IPS-NIHi7 (cell line): Measurements from ENCODE around the gene CLDN24.

Experiments
- DNase-seq: peaks from one replicate; pipeline ENCODE4 v3.0.0; 2012; ENCODE audit warnings: mixed read lengths; ENCODE audit errors: extremely low spot score

CLDN24 gene

GRCh38 chr4:183321079-183321478, 1.1 kb downstream of the CLDN24 start:
- no peak for DNase-seq

- no peak for DNase-seq
Measured at GRCh38 chr4:183320211-183321059, 1.8 kb downstream of the CLDN24 start, which contains the start of gene CLDN22. Gene CLDN22 (minus strand): TSS chr4:183320276. CDS start chr4:183320218, 58 bp downstream.

DNA sequence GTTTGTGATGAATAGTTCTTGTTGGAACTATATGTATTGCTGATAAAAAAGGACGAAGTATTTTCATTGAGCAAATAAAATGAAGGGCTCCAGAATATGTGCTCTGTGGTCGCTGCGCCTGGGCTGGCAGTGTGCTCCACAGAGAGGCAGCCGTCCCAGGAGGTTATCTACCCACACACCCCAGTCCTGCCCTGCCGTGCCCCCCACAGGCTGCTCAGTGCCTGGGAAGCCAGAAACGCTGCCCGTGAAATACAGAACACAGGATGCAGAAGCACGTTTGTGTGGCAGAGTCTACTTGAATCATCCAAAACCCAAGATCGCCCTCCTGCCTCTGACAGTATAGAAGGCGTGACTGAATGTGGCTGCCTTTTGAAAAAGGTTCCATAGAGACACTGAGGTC, 3.6 kb downstream of the CLDN24 start:
- DNase-seq, result no peak

- DNase-seq, result no peak
Measured at GRCh38 chr4:183314806-183315205, 7.4 kb downstream of the CLDN24 start.

GRCh38 chr4:183314336-183314735, 7.9 kb downstream of the CLDN24 start:
- no peak for DNase-seq

- no peak for DNase-seq
Measured at GRCh38 chr4:183312841-183313240, 9.4 kb downstream of the CLDN24 start.

DNA sequence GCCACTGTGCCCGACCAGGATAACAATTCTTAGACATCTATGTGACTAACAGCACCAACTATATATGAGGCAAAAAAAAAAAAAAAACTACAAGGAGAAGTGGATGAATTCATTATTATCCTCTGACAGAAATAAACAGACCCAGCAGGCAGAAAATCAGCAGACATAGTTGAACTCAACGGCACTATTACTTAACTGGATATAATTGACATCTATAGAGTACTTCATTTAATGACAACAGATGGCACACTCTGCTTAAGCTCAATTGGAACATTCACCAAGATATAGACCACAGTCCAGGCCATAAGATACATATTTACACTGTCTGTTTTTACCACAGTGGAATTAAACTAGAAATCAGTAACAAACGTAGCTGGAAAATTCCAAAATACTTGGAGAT, 15.4 kb downstream of the CLDN24 start:
- DNase-seq, result no peak

- DNase-seq, result no peak
Measured at GRCh38 chr4:183304538-183304937, 17.7 kb downstream of the CLDN24 start.

- no peak for DNase-seq
Measured at GRCh38 chr4:183304067-183304466, 18.2 kb downstream of the CLDN24 start.

- no peak for DNase-seq
Measured at GRCh38 chr4:183303301-183303700, 18.9 kb downstream of the CLDN24 start.

- DNase-seq, result no peak
Measured at GRCh38 chr4:183300655-183301054, 21.6 kb downstream of the CLDN24 start.

DNA sequence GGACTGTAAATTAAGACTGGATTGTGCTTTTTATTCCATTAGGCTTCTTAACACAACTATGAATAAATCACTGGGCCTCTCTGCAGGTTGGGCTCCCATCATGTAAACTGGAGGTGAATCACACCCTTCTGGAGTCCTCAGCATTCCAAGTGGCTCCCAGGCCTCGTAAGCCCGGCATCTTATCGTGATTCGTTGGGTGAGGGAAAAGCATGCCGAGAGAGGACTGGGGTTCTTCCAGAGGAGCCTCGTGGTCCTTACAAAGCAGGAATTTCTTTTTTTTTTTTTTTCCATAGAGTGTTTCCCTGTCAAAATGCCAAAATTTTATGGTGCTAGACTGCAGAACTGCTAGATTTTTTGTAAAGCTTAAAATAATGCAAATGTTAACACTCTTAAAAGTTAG, 22.2 kb downstream of the CLDN24 start:
- no peak for DNase-seq

- no peak for DNase-seq
Measured at GRCh38 chr4:183299464-183299863, 22.8 kb downstream of the CLDN24 start.

DNA sequence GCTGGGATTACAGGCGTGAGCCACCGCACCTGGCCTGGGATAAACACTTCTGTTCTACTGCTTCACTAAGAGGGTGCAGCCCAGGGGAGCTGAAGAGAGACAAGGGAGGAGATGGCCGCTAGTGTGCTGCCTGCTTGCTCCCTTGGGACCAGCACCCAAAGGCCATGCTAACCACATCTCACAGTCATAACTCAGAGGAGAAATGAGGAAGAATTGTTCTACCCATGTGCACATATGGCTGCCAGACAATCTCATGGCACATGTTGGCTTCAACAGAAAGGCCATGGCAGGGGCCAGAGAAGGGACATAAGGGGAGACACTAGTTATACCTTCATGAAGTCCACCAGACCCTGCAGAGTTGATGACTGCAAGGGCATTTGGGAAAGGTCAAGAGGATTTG, 24.6 kb downstream of the CLDN24 start:
- DNase-seq, result no peak

DNA sequence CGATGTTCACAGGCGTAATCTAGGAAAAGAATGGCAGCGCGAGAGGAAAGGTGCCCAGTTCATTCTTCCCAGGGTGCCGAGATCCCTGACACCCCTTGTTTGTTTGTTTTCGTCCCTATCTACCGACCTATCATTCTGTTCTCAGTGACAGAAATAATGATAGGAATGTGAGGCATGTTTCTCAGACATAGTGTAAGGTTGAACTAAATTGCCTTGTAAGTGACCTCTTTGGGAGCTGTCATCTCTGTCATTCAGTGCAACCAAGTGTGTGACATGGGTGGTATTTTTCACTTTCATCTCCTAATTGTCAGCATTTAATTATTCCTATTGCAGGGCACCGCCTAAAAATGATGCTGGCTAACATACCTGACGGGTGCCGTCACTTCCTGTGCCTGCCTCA, 26.5 kb downstream of the CLDN24 start:
- no peak for DNase-seq

DNA sequence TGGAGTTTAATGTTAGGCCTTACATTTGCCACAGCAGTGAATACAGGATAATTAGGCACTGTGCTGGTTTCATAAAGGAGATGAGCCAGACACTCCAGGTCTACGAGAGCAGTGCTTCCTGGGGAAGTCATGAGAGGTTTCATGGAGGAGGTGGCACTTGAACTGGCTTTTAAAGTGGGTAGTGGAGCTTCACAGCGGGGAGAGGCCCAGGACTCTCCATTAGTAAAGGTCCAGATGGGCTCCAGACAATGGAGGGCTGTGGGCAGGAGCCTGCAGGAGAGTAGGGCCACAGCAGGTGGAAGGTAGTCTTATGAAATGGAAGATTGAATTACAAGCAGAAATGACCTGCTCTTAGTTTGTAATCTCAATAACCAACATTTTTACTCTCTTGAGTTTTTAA, 31.2 kb downstream of the CLDN24 start:
- DNase-seq, result no peak

GRCh38 chr4:183289688-183290087, 32.5 kb downstream of the CLDN24 start:
- DNase-seq, result peak; percentile 50

- no peak for DNase-seq
Measured at GRCh38 chr4:183288955-183289354, 33.3 kb downstream of the CLDN24 start.

DNA sequence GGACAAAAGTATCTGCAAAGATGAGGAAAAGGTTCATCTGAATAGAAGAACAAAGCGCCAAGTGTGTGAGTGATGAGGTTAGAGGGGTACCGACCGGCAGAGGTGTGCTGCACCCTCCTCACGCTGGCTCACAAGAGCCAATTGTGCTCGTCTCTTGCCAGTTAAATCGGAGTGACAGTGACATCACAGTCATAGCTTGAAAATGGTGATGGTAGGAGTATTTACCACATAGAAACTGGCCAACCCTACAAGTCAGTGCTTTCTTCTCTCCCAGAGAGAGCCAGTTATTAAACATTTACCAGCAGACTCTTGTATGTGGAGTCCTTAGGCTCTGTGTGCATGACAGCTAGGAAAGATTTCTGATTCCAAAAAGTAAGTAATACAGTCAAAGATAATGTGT, 34.5 kb downstream of the CLDN24 start:
- DNase-seq, result no peak

DNA sequence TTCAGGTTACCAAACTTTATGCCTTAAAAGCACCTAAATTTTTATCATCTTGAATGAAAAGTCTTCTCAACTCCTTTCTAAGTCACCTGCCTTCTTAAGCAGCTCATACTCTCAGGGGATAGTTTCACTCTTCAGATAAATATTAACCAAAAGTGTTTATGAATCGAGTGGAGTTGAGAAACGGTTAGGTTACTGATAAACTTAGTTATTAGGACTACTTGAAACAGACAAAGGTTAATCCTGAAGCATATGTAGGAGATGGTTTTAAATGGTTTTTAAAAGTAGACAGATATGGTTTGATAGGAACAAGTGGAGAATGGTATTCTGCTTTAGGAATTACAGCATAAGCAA, 34.9 kb downstream of the CLDN24 start:
- DNase-seq, result no peak

- no peak for DNase-seq
Measured at GRCh38 chr4:183286590-183287308, 35.5 kb downstream of the CLDN24 start.

- no peak for DNase-seq
Measured at GRCh38 chr4:183285886-183286285, 36.3 kb downstream of the CLDN24 start.

- DNase-seq, result no peak
Measured at GRCh38 chr4:183284965-183285364, 37.3 kb downstream of the CLDN24 start.
